Measurements from ENCODE around the gene ANKZF1. TPM values are rescaled to one million over a fixed set of nuclear protein-coding genes. Genes with fewer than 3 reads are reported as not detected.

Gene ANKZF1
- total and polyA plus RNA-seq, 2 of the 4 experiments (the other 2 are of a cell fraction), result 18.6 to 33.8 TPM

DNA sequence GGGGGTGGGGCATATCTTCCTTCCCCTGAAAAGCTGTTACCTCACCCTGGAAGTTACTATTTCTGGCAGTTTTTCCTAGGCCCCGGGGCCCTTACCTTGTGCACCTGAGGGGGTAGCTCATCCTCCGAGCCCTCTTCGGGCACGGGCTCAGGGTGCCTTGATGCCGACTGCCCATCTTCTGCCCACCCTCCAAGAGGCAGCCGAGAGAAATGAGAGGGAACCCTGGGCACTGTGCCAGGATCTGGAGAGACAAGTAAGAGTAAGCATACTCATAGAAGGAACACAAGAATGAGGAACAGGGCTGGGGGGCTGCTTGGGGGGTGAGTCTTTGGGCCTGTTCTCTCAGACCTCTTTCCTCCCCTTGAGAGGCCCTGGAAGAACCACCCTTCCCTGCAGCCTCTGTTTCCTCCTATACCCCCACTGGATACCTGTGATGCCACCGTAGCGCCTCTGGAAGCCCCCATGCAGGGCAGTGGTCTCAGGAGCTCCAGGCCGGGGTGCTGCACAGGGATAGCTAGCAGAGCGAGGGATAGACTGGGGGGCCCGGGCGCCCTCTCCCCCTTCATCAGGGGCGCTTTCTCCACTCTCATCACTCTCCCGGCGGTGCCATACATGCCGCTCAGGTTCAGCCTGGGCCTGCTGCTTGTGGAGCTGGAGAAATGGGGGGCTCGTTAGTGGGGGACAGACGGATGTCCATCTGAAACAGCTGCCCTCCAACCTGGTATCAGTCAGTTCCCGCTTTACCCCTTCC, 8.8 kb upstream of the ANKZF1 start:
- no peak overlapping the region for H2AK9ac ChIP-seq (replicated peaks; ENCODE audit: low read depth, low read length, poor library complexity)
- no peak overlapping the region for H4K8ac ChIP-seq (ENCODE audit: low read depth in 2 of 2, low read length in 2 of 2)
- H2BK15ac ChIP-seq (ENCODE audit: low read depth, low read length), result no peak overlapping the region
- H2BK5ac ChIP-seq (ENCODE audit: low read depth, low read length, poor library complexity, severe bottlenecking), result no peak overlapping the region
- H2BK20ac ChIP-seq (ENCODE audit: low read depth, low read length), result no peak overlapping the region
- no peaks in the 10 kb centered on the region for H3K9me3 ChIP-seq (ENCODE audit: control insufficient read depth, insufficient read depth, low read length)
- no peak overlapping the region for H2AFZ ChIP-seq (replicated peaks; ENCODE audit: low read length, poor library complexity)
- no peak overlapping the region for H3K27ac ChIP-seq (ENCODE audit: insufficient read depth, low read length)
- no peak overlapping the region for H3K4me2 ChIP-seq (ENCODE audit: low read depth, low read length)
- in situ Hi-C loops (cut with MboI; ENCODE audit: low sequenced_read_pairs) (no loop called here), intact Hi-C loops (cut with micrococcal nuclease) (no loop called here), dilution Hi-C loops (cut with HindIII; ENCODE audit: low sequenced_read_pairs, unreplicated experiment) (no loop called here)
- H4K5ac ChIP-seq (ENCODE audit: low read depth, low read length), result no peak overlapping the region
- no peak overlapping the region for H3K9ac ChIP-seq (ENCODE audit: low read depth, low read length)
- POLR2A ChIA-PET (ENCODE audit: unreplicated experiment), result no interaction called here
- BruUV-seq (replicated peaks), result no TSS peak
- H3K9me1 ChIP-seq (ENCODE audit: insufficient read depth, low read length), result peaks cover 6% of the 10 kb centered on the region
- H3K4me3 ChIP-seq (ENCODE audit: insufficient read depth, low read depth, low read length), result no peak overlapping the region
- no peak overlapping the region for H3K18ac ChIP-seq (ENCODE audit: low read depth, low read length)
- H3K79me1 ChIP-seq (ENCODE audit: low read depth in 1 of 2, low read length in 2 of 2), result peaks cover 8 to 20% of the 10 kb centered on the region in 2 experiments; a peak in 3 of 4 replicates
- no peaks in the 10 kb centered on the region for H3K27me3 ChIP-seq (ENCODE audit: control insufficient read depth, insufficient read depth, low read length)
- no peak overlapping the region for H2AK5ac ChIP-seq (ENCODE audit: low read depth, low read length)
- H3K4ac ChIP-seq (ENCODE audit: low read depth, low read length), result no peak overlapping the region
- DNase-seq, result no peak
- no peak overlapping the region for H2BK120ac ChIP-seq (ENCODE audit: low read depth, low read length)
- H3K14ac ChIP-seq (replicated peaks; ENCODE audit: low read depth, low read length), result no peak overlapping the region
- peaks cover 5% of the 10 kb centered on the region; the same call in 1 of the 2 replicates for H3K4me1 ChIP-seq (ENCODE audit: control insufficient read depth, insufficient read depth, low read length)
- peaks cover 8% of the 10 kb centered on the region for H4K20me1 ChIP-seq (ENCODE audit: insufficient read depth, low read length)
- peaks cover 58% of the 10 kb centered on the region for H3K36me3 ChIP-seq (ENCODE audit: control insufficient read depth, insufficient read depth, low read length)
- no CpG with 5 or more reads among the region's 19 CpGs for WGBS, 2 experiments (ENCODE audit: extremely low coverage in 2 of 2, insufficient read length in 1 of 2)
- H4K91ac ChIP-seq (ENCODE audit: insufficient read depth, low read depth, low read length), result no peak overlapping the region
- CTCF ChIA-PET, result no interaction called here
- no peak overlapping the region for H3K56ac ChIP-seq (ENCODE audit: extremely low read depth, insufficient read depth, low read length)
- no peak for ATAC-seq (ENCODE audit: low read depth)
- H3K23ac ChIP-seq (ENCODE audit: low read depth, low read length), result no peak overlapping the region
- TF ChIP-seq NFE2L2 (IDR thresholded peaks at IDR 0.05; ENCODE audit: low read depth, low read length), result no peak
- TF ChIP-seq, protein P1, sequence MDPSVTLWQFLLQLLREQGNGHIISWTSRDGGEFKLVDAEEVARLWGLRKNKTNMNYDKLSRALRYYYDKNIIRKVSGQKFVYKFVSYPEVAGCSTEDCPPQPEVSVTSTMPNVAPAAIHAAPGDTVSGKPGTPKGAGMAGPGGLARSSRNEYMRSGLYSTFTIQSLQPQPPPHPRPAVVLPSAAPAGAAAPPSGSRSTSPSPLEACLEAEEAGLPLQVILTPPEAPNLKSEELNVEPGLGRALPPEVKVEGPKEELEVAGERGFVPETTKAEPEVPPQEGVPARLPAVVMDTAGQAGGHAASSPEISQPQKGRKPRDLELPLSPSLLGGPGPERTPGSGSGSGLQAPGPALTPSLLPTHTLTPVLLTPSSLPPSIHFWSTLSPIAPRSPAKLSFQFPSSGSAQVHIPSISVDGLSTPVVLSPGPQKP (IDR thresholded peaks at IDR 0.05; ENCODE audit: borderline replicate concordance, low read depth, low read length), result no peak
- TF ChIP-seq RCOR1 (IDR thresholded peaks at IDR 0.05; ENCODE audit: insufficient replicate concordance, low read length), result no peak
- no peak for TF ChIP-seq MAFK (IDR thresholded peaks at IDR 0.05; ENCODE audit: low read depth, low read length)
- TF ChIP-seq FOS (IDR thresholded peaks at IDR 0.05; ENCODE audit: low read depth, low read length), result no peak
- no peak for TF ChIP-seq RAD21 (IDR thresholded peaks at IDR 0.05; ENCODE audit: low read length)
- no peak for TF ChIP-seq CHD1 (IDR thresholded peaks at IDR 0.05; ENCODE audit: low read depth, low read length)
- no peak for TF ChIP-seq BHLHE40 (IDR thresholded peaks at IDR 0.05; ENCODE audit: low read depth, low read length)
- no peak for TF ChIP-seq MXI1 (IDR thresholded peaks at IDR 0.05; ENCODE audit: borderline replicate concordance, low read depth, low read length)
- TF ChIP-seq CEBPB (IDR thresholded peaks at IDR 0.05; ENCODE audit: low read depth, low read length), result no peak
- no peak for TF ChIP-seq SMC3 (IDR thresholded peaks at IDR 0.05; ENCODE audit: low read depth, low read length)
- TF ChIP-seq, protein P2, sequence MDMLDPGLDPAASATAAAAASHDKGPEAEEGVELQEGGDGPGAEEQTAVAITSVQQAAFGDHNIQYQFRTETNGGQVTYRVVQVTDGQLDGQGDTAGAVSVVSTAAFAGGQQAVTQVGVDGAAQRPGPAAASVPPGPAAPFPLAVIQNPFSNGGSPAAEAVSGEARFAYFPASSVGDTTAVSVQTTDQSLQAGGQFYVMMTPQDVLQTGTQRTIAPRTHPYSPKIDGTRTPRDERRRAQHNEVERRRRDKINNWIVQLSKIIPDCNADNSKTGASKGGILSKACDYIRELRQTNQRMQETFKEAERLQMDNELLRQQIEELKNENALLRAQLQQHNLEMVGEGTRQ (IDR thresholded peaks at IDR 0.05; ENCODE audit: low read depth, low read length), result no peak
- TF ChIP-seq RFX5 (IDR thresholded peaks at IDR 0.05; ENCODE audit: low read depth, low read length), result no peak
- no peak for TF ChIP-seq MAZ (IDR thresholded peaks at IDR 0.05; ENCODE audit: borderline replicate concordance, low read depth, low read length)
- no peak for TF ChIP-seq POLR2A (IDR thresholded peaks at IDR 0.05; ENCODE audit: low read depth, low read length)
- TF ChIP-seq, protein P3, sequence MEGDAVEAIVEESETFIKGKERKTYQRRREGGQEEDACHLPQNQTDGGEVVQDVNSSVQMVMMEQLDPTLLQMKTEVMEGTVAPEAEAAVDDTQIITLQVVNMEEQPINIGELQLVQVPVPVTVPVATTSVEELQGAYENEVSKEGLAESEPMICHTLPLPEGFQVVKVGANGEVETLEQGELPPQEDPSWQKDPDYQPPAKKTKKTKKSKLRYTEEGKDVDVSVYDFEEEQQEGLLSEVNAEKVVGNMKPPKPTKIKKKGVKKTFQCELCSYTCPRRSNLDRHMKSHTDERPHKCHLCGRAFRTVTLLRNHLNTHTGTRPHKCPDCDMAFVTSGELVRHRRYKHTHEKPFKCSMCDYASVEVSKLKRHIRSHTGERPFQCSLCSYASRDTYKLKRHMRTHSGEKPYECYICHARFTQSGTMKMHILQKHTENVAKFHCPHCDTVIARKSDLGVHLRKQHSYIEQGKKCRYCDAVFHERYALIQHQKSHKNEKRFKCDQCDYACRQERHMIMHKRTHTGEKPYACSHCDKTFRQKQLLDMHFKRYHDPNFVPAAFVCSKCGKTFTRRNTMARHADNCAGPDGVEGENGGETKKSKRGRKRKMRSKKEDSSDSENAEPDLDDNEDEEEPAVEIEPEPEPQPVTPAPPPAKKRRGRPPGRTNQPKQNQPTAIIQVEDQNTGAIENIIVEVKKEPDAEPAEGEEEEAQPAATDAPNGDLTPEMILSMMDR (conservative IDR thresholded peaks at IDR 0.05; ENCODE audit: low read depth, low read length), result no peak
